ENCODE measurements around the gene PFN4.
"Not testable (repeated sequence)": the region's sequence is repeated elsewhere in the genome, so short reads cannot be mapped to it uniquely, and the experiment has no call there.

PFN4 gene

GRCh38 chr2:24110660-24111303, 12.4 kb downstream of the PFN4 start:
- TF ChIP-seq CTCF (IDR thresholded peaks at IDR 0.05; ENCODE audit: extremely low read depth, missing control alignments): no peak
- DNase-seq (ENCODE audit: low spot score): no peak

- DNase-seq (ENCODE audit: low spot score): not testable (repeated sequence)
These were observed 13.7 kb downstream of the PFN4 start for GRCh38 chr2:24109431-24109830.

- TF ChIP-seq CTCF (IDR thresholded peaks at IDR 0.05; ENCODE audit: extremely low read depth, missing control alignments): no peak
- DNase-seq (ENCODE audit: low spot score): no peak
These were observed 15.8 kb downstream of the PFN4 start for GRCh38 chr2:24107336-24107735.

- TF ChIP-seq CTCF (IDR thresholded peaks at IDR 0.05; ENCODE audit: extremely low read depth, missing control alignments): no peak
- no peak for DNase-seq (ENCODE audit: low spot score)
These were observed 16.3 kb downstream of the PFN4 start for GRCh38 chr2:24106786-24107185.

GRCh38 chr2:24105816-24106215, 17.3 kb downstream of the PFN4 start:
- TF ChIP-seq CTCF (IDR thresholded peaks at IDR 0.05; ENCODE audit: extremely low read depth, missing control alignments): no peak
- no peak for DNase-seq (ENCODE audit: low spot score)

GRCh38 chr2:24104906-24105305, 18.2 kb downstream of the PFN4 start:
- TF ChIP-seq CTCF (IDR thresholded peaks at IDR 0.05; ENCODE audit: extremely low read depth, missing control alignments): no peak
- DNase-seq (ENCODE audit: low spot score): no peak

GRCh38 chr2:24104110-24104650, 19.0 kb downstream of the PFN4 start:
- no peak for TF ChIP-seq CTCF (IDR thresholded peaks at IDR 0.05; ENCODE audit: extremely low read depth, missing control alignments)
- DNase-seq (ENCODE audit: low spot score): no peak

- TF ChIP-seq CTCF (IDR thresholded peaks at IDR 0.05; ENCODE audit: extremely low read depth, missing control alignments): no peak
- no peak for DNase-seq (ENCODE audit: low spot score)
These were observed 20.5 kb downstream of the PFN4 start for GRCh38 chr2:24102677-24103076.
